HepG2 (cell line): Measurements from ENCODE around the gene BTG1. TPM values are rescaled to one million over a fixed set of nuclear protein-coding genes. Genes with fewer than 3 reads are reported as not detected.
"Not testable (repeated sequence)": the region's sequence is repeated elsewhere in the genome, so short reads cannot be mapped to it uniquely, and the experiment has no call there.

ENCODE experiments used
- ATAC-seq: fragments of 200-7000 bp; cut with Tn5 transposase; 3 replicates; pipeline ENCODE4 v1.9.1; 2020; ENCODE audit warnings: mild to moderate bottlenecking, moderate library complexity
- BruUV-seq: library from RNA; stranded (reverse); fragments of 400-500 nt; replicated peaks from 2 replicates; lab custom pipeline; 2021; lab: Mats Ljungman, UMichigan
- CTCF ChIA-PET: fragments of 300-600 bp; formaldehyde crosslinking; extraction: SDS; loops from one replicate; lab custom pipeline; 2021; ENCODE audit warnings: low total read pairs, inconsistent platforms, low intra/inter-chr PET ratio; lab: Yijun Ruan, JAX
- POLR2A ChIA-PET: fragments of 350-600 bp; sonication (Branson Sonifier 250); formaldehyde crosslinking; loops from one replicate; lab custom pipeline; 2020; ENCODE audit warnings: antibody characterized with exemption, inconsistent platforms; lab: Yijun Ruan, JAX
- DNase-seq: peaks from one replicate; pipeline ENCODE4 v3.0.0-alpha.2; 2015; ENCODE audit warnings: low spot score
- FAIRE-seq: peaks from 3 replicates; lab custom pipeline; 2011; peaks lifted over from hg19 to GRCh38; lab: Jason Lieb, UNC
- H2AFZ ChIP-seq: one replicate; pipeline ENCODE4 v1.6.1; 2011; ENCODE audit warnings: low read length, inconsistent platforms
- H3K27ac ChIP-seq: fragments of 300-600 bp; 3 replicates; pipeline ENCODE4 v1.8.0; 2011; ENCODE audit warnings: mixed run types, mild to moderate bottlenecking, mixed read lengths, low read length, inconsistent platforms; ENCODE audit not compliant: insufficient read depth; ENCODE audit errors: extremely low read length
- H3K27me3 ChIP-seq, 2 experiments: fragments of 200-600 bp in 1 of 2; 2 replicates in 1 of 2; 3 replicates in 1 of 2; pipeline versions ENCODE4 v1.6.0 to v1.8.0; 2011; ENCODE audit warnings: low read length in 2 of 2, mild to moderate bottlenecking in 2 of 2, moderate library complexity in 2 of 2, inconsistent platforms in 1 of 2; ENCODE audit not compliant: insufficient read depth in 2 of 2, control insufficient read depth in 1 of 2
- H3K36me3 ChIP-seq, 2 experiments: fragments of 200-600 bp in 1 of 2; replicated peaks in 1 of 2; 2 replicates in 1 of 2; 3 replicates in 1 of 2; pipeline versions ENCODE4 v1.5.1 to v1.8.0; 2011; ENCODE audit warnings: low read length in 2 of 2, inconsistent platforms in 1 of 2; ENCODE audit not compliant: insufficient read depth in 2 of 2, control insufficient read depth in 1 of 2
- H3K4me1 ChIP-seq: 2 replicates; pipeline ENCODE4 v1.5.1; 2012; ENCODE audit warnings: low read length, inconsistent platforms; ENCODE audit not compliant: insufficient read depth
- H3K4me2 ChIP-seq: 2 replicates; pipeline ENCODE4 v1.6.0; 2011; ENCODE audit warnings: low read depth, low read length, inconsistent platforms
- H3K4me3 ChIP-seq, 3 experiments: fragments of 200-600 bp in 1 of 3; sonication (generic), shearing (Covaris generic) in 1 of 3; replicated peaks in 1 of 3; 2 replicates each; pipeline ENCODE4 v1.5.1; 2011 to 2016; ENCODE audit warnings: low read length in 3 of 3, inconsistent platforms in 2 of 3, low read depth in 2 of 3, mild to moderate bottlenecking in 2 of 3, control low read depth in 1 of 3, mixed read lengths in 1 of 3; ENCODE audit not compliant: insufficient read depth in 1 of 3
- H3K79me2 ChIP-seq: one replicate; pipeline ENCODE4 v1.6.1; 2011; ENCODE audit warnings: low read length, inconsistent platforms; ENCODE audit not compliant: insufficient read depth
- H3K9ac ChIP-seq: 2 replicates; pipeline ENCODE4 v1.6.0; 2011; ENCODE audit warnings: mild to moderate bottlenecking, low read depth, low read length, inconsistent platforms; ENCODE audit not compliant: insufficient read depth
- H3K9me3 ChIP-seq: 2 replicates; pipeline ENCODE4 v1.5.1; 2012; ENCODE audit warnings: mild to moderate bottlenecking, low read length
- H4K20me1 ChIP-seq: 2 replicates; pipeline ENCODE4 v1.6.0; 2011; ENCODE audit warnings: inconsistent platforms, mild to moderate bottlenecking, low read length, moderate library complexity; ENCODE audit not compliant: insufficient read depth
- BCL6 ChIP-seq: IDR thresholded peaks from 2 replicates; pipeline ENCODE4 v1.6.1; 2016; ENCODE audit warnings: missing genetic modification reagents, missing compliant biosample characterization
- CENPX ChIP-seq: sonication (generic); formaldehyde crosslinking; IDR thresholded peaks from 2 replicates; pipeline ENCODE4 v1.9.0; 2021; ENCODE audit warnings: mild to moderate bottlenecking, missing genetic modification reagents, moderate library complexity
- KLF6 ChIP-seq: IDR thresholded peaks from 2 replicates; pipeline ENCODE4 v1.8.0; 2016; ENCODE audit warnings: missing biosample characterization, missing genetic modification reagents
- MATR3 ChIP-seq: sonication (generic); formaldehyde crosslinking; IDR thresholded peaks from 2 replicates; pipeline ENCODE4 v1.4.0; 2020; ENCODE audit warnings: missing genetic modification reagents
- SATB2 ChIP-seq: sonication (generic); formaldehyde crosslinking; IDR thresholded peaks from 2 replicates; pipeline ENCODE4 v1.5.0; 2020; ENCODE audit warnings: missing genetic modification reagents
- SOX13 ChIP-seq, 3 experiments: fragments of 450-650 bp in 1 of 3; sonication (generic) in 1 of 3; formaldehyde crosslinking in 1 of 3; IDR thresholded peaks in 2 of 3; conservative IDR thresholded peaks in 1 of 3; 2 replicates each; pipeline versions ENCODE4 v1.5.0 to v1.6.1; 2016 to 2020; ENCODE audit warnings: antibody characterized with exemption in 1 of 3, mild to moderate bottlenecking in 1 of 3, missing compliant biosample characterization in 1 of 3, missing genetic modification reagents in 1 of 3, moderate library complexity in 1 of 3
- ZFAT ChIP-seq: sonication (generic); formaldehyde crosslinking; conservative IDR thresholded peaks from 2 replicates; pipeline ENCODE4 v1.8.1; 2023; ENCODE audit warnings: missing genetic modification reagents, inconsistent platforms
- ZNF253 ChIP-seq: sonication (generic); formaldehyde crosslinking; IDR thresholded peaks from 2 replicates; pipeline ENCODE4 v1.8.0; 2022; ENCODE audit warnings: mild to moderate bottlenecking, missing genetic modification reagents, borderline replicate concordance
- ZNF451 ChIP-seq: sonication (generic); formaldehyde crosslinking; IDR thresholded peaks from 2 replicates; pipeline ENCODE4 v1.5.0; 2020; ENCODE audit warnings: mild to moderate bottlenecking, missing genetic modification reagents
- ZNF564 ChIP-seq: sonication (generic); formaldehyde crosslinking; IDR thresholded peaks from 2 replicates; pipeline ENCODE4 v1.8.1; 2023; ENCODE audit warnings: mild to moderate bottlenecking, missing genetic modification reagents
- ZNF850 ChIP-seq: sonication (generic); formaldehyde crosslinking; conservative IDR thresholded peaks from 2 replicates; pipeline ENCODE4 v1.9.0; 2021; ENCODE audit warnings: mild to moderate bottlenecking, missing genetic modification reagents
- WGBS: methylation state at CpG from one replicate; pipeline ENCODE4 v1.1.6; 2017; ENCODE audit warnings: low lambda C conversion rate; 5-methylcytosine and 5-hydroxymethylcytosine counted together
- in situ Hi-C: cut with HindIII; loops from 2 replicates; pipeline ENCODE4 v1.10.0; 2017; ENCODE audit warnings: low pct_unique_long_range_greater_than_20kb; ENCODE audit not compliant: extremely low pct_ligation_motif_present
- intact Hi-C: fragments of 100-400 bp; cut with micrococcal nuclease; formaldehyde crosslinking; loops from one replicate; pipeline ENCODE4 v1.10.0; 2022; ENCODE audit not compliant: unreplicated experiment
- polyA plus RNA-seq, 8 experiments: library from polyadenylated mRNA; depleted of rRNA in 3 of 8; stranded (reverse) in 7 of 8; unstranded in 1 of 8; fragments of >200 nt; fragmentation: Illumina TruSeq in 4 of 8; extraction: Trizol in 4 of 8; gene quantifications; 2 replicates each; pipeline versions ENCODE4 v1.2.1 to v1.2.3, GENCODE V29; 2011 to 2016; ENCODE audit warnings: low read depth in 4 of 8, missing spikeins in 1 of 8, mixed read lengths in 1 of 8; ENCODE audit not compliant: insufficient read depth in 1 of 8
- total RNA-seq, 5 experiments: library from RNA; depleted of rRNA; stranded (reverse); fragments of >200 nt; fragmentation: Illumina TruSeq; extraction: Trizol; gene quantifications; 2 replicates each; pipeline ENCODE4 v1.2.3, GENCODE V29; 2016; ENCODE audit warnings: low read depth in 1 of 5
- TF ChIP-seq, protein P1 (sequence below): sonication (generic); formaldehyde crosslinking; conservative IDR thresholded peaks from 2 replicates; pipeline ENCODE4 v1.8.0; 2022; ENCODE audit warnings: low read depth, missing genetic modification reagents

Gene BTG1
- total and polyA plus RNA-seq, 2 of the 13 experiments (the other 11 are each of a cell fraction or from before 2014, with no cell fraction given), result 7.5 to 16.7 TPM

DNA sequence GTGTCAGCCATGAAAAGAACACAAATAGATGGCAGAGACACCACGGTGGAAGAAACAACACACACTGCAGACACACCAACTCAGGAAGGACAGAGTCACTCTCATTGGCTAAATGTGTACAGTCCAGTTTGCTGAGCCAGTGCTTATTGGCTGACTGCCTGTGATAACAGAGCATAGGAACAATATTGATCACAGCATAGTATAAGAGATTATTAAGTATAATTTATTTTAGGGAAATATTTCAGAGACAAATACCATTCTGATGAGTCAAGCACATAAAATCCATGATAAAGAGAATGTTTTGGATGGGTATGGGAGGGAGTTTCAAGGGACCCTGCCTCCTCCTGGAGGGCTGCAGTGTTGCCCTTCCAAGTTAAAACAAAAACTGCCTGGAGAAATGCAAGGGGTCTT is 50.9 kb downstream of the BTG1 start:
- in situ Hi-C loops, result no loop called here
- H3K4me3 ChIP-seq, result no peak overlapping the region
- no peaks in the 10 kb centered on the region for H4K20me1 ChIP-seq
- no peak overlapping the region for H3K4me2 ChIP-seq
- WGBS, result 0% methylated on average over 1 of the region's 1 CpG
- no peak overlapping the region for H3K27ac ChIP-seq
- TF ChIP-seq CENPX (CRISPR knock-in tag), result no peak
- TF ChIP-seq BCL6 (CRISPR knock-in tag), result no peak
- no peak for TF ChIP-seq ZNF253 (CRISPR knock-in tag)
- TF ChIP-seq SOX13 (IDR thresholded peaks at IDR 0.05), result no peak
- TF ChIP-seq SOX13 (CRISPR knock-in tag; conservative IDR thresholded peaks at IDR 0.05 in 1 of 2, IDR thresholded peaks at IDR 0.05 in 1 of 2), result no peak
- TF ChIP-seq ZNF564, result no peak
- no peak for TF ChIP-seq KLF6 (CRISPR knock-in tag)
- TF ChIP-seq MATR3 (CRISPR knock-in tag), result no peak
- no peak for TF ChIP-seq ZFAT (CRISPR knock-in tag)
- TF ChIP-seq, protein P1, sequence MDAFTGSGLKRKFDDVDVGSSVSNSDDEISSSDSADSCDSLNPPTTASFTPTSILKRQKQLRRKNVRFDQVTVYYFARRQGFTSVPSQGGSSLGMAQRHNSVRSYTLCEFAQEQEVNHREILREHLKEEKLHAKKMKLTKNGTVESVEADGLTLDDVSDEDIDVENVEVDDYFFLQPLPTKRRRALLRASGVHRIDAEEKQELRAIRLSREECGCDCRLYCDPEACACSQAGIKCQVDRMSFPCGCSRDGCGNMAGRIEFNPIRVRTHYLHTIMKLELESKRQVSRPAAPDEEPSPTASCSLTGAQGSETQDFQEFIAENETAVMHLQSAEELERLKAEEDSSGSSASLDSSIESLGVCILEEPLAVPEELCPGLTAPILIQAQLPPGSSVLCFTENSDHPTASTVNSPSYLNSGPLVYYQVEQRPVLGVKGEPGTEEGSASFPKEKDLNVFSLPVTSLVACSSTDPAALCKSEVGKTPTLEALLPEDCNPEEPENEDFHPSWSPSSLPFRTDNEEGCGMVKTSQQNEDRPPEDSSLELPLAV, result no peak
- no peak for TF ChIP-seq SATB2 (CRISPR knock-in tag)
- TF ChIP-seq ZNF850 (CRISPR knock-in tag), result no peak
- TF ChIP-seq ZNF451 (CRISPR knock-in tag), result no peak
- intact Hi-C loops, result no loop called here
- H3K9ac ChIP-seq, result no peak overlapping the region
- FAIRE-seq, result no peak
- BruUV-seq, result no TSS peak
- H3K36me3 ChIP-seq, result no peaks in the 10 kb centered on the region
- no peaks in the 10 kb centered on the region for H3K9me3 ChIP-seq
- H3K27me3 ChIP-seq, result no peaks in the 10 kb centered on the region
- POLR2A ChIA-PET, result no interaction called here
- CTCF ChIA-PET, result no interaction called here
- H3K4me1 ChIP-seq, result peaks cover 23% of the 10 kb centered on the region
- H3K79me2 ChIP-seq, result no peaks in the 10 kb centered on the region
- no peak overlapping the region for H2AFZ ChIP-seq
- DNase-seq, result no peak
- ATAC-seq, result no peak

DNA sequence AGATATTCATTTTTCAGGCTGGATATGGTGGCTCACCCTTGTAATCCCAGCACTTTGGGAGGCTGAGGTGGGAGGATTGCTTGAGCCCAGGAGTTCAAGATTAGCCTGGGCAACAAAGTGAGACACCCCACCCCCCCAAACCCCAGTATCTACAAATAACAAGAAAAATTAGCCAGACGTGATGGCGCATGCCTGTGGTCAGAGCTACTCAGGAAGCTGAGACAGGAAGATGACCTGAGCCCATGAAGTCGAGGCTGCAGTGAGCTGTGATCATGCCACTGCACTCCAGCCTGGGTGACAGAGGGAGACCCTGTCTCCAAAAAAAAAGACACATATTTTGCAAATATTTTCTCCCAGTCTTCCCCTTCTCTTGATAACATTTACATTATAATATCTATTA is 51.3 kb downstream of the BTG1 start:
- 0% methylated on average over 2 of the region's 3 CpGs for WGBS
- FAIRE-seq, DNase-seq, H3K4me2 ChIP-seq, H3K27ac ChIP-seq, H3K36me3 ChIP-seq, ATAC-seq, H3K79me2 ChIP-seq, POLR2A ChIA-PET, H3K9ac ChIP-seq, BruUV-seq, H3K27me3 ChIP-seq, H4K20me1 ChIP-seq, H2AFZ ChIP-seq, CTCF ChIA-PET, H3K9me3 ChIP-seq, H3K4me3 ChIP-seq, intact Hi-C loops, in situ Hi-C loops: not testable (repeated sequence)
- peaks cover 19% of the 10 kb centered on the region for H3K4me1 ChIP-seq
